ACC112 (cell line): ENCODE measurements around the gene NUCB1.
"Not testable (repeated sequence)": the region's sequence is repeated elsewhere in the genome, so short reads cannot be mapped to it uniquely, and the experiment has no call there.

Experiments
- H2AFZ ChIP-seq: fragments of 200-600 bp; sonication (generic); one replicate; pipeline ENCODE4 v1.6.0; 2017; ENCODE audit warnings: antibody characterized with exemption, low read length; ENCODE audit not compliant: unreplicated experiment
- H3K27ac ChIP-seq: fragments of 200-600 bp; sonication (generic); 2 replicates; pipeline ENCODE4 v1.5.1; 2014; ENCODE audit warnings: low read depth, mild to moderate bottlenecking, antibody characterized with exemption, low read length, moderate library complexity
- H3K27me3 ChIP-seq: fragments of 200-600 bp; sonication (generic); 2 replicates; pipeline ENCODE4 v1.6.1; 2014; ENCODE audit warnings: mild to moderate bottlenecking, antibody characterized with exemption, low read length, moderate library complexity, mixed read lengths; ENCODE audit not compliant: insufficient read depth
- H3K36me3 ChIP-seq: fragments of 200-600 bp; sonication (generic); 2 replicates; pipeline ENCODE4 v1.6.1; 2016; ENCODE audit warnings: mild to moderate bottlenecking, antibody characterized with exemption, low read length, moderate library complexity, mixed read lengths; ENCODE audit not compliant: insufficient read depth
- H3K4me1 ChIP-seq: fragments of 200-600 bp; sonication (generic); one replicate; pipeline ENCODE4 v1.6.1; 2016; ENCODE audit warnings: low read length, mixed read lengths; ENCODE audit not compliant: insufficient read depth, unreplicated experiment, control insufficient read depth
- H3K4me3 ChIP-seq: fragments of 200-600 bp; sonication (generic); 2 replicates; pipeline ENCODE4 v1.5.1; 2014; ENCODE audit warnings: mild to moderate bottlenecking, low read depth, low read length
- H3K79me2 ChIP-seq: fragments of 200-600 bp; sonication (generic); one replicate; pipeline ENCODE4 v1.6.0; 2016; ENCODE audit warnings: low read length; ENCODE audit not compliant: control insufficient read depth, unreplicated experiment, insufficient read depth

The NUCB1 gene

DNA sequence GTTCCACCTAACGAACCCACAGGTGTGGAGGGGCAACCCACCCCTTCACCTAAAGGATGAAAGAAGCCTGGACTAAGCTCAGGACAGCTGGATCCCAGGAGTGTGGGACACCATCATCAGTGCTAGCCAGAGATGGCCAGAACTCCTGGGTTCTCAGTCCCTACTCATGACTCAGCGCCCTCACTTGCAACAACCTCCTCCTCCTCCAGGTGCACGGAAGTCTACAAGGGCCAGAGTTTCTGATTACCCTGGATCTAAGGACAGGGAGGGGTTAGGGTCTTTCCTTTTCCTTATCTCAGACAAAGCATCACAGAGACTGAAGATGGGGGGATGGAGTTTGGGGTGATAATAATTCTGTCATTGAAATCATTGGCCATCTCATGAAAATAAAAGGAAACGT is 9.6 kb upstream of the NUCB1 start:
- H3K27ac ChIP-seq: no peak overlapping the region
- no peak overlapping the region for H2AFZ ChIP-seq
- no peaks in the 10 kb centered on the region for H3K4me1 ChIP-seq
- no peak overlapping the region for H3K4me3 ChIP-seq
- H3K79me2 ChIP-seq: no peaks in the 10 kb centered on the region
- H3K36me3 ChIP-seq: no peaks in the 10 kb centered on the region
- H3K27me3 ChIP-seq: no peaks in the 10 kb centered on the region

DNA sequence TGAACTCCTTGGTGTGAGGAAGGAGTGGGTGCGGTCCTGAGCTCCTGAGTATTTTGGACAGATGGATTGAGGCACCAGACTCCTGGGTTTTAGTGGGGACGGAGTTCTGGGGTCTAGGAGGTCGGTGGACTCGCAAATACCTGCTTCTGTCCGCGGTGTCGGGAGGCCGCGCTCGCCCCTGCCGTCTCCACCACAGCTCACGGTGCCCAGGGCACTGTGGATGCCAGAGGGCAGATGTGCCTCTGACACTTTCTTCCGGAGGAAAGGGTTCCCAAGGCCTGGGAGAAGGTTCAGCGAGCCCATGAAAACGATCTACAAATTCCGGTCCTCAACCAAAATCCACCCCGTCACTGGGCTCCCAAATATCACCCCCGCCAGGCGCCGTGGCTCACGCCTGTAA is 4.9 kb upstream of the NUCB1 start:
- Histone ChIP-seq H2AFZ (no peak overlapping the region), H3K79me2 (peaks cover under 1% of the 10 kb centered on the region), H3K4me1 (no peaks in the 10 kb centered on the region), H3K27me3 (no peaks in the 10 kb centered on the region), H3K36me3 (no peaks in the 10 kb centered on the region), H3K27ac (no peak overlapping the region), H3K4me3 (no peak overlapping the region)

GRCh38 chr19:48896191-48896720 is 3.9 kb upstream of the NUCB1 start:
- Histone ChIP-seq H3K27me3 (no peaks in the 10 kb centered on the region), H2AFZ (no peak overlapping the region), H3K27ac (no peak overlapping the region), H3K4me1 (no peaks in the 10 kb centered on the region), H3K79me2 (peaks cover 9% of the 10 kb centered on the region), H3K4me3 (no peak overlapping the region), H3K36me3 (no peaks in the 10 kb centered on the region)

DNA sequence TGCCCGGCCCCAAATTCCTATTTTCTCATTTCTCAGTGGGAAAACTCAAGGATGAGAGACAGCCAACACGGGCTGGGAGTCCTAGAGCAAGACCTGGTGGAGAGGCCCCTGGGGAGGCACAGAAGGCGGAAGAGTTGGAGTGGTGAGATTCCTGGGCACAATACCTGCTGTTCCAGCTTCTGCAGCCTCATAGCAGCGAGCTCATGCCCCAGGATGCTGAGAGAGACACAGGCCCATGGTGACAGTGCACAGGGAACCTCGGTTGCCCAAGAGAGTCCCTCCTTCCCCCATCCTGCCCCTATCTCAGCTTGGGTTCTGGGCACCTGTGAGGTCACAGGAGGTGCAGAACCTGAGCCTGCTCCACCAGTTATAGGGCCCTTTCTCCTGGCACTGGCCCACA is 2.9 kb upstream of the NUCB1 start:
- Histone ChIP-seq H3K36me3 (no peaks in the 10 kb centered on the region), H3K27ac (no peak overlapping the region), H3K4me3 (no peak overlapping the region), H3K4me1 (no peaks in the 10 kb centered on the region), H3K27me3 (no peaks in the 10 kb centered on the region), H2AFZ (no peak overlapping the region), H3K79me2 (peaks cover 12% of the 10 kb centered on the region)

GRCh38 chr19:48899386-48899749 is 744 bp upstream of the NUCB1 start:
- not testable (repeated sequence) for H2AFZ ChIP-seq, H3K36me3 ChIP-seq, H3K27me3 ChIP-seq, H3K4me1 ChIP-seq, H3K27ac ChIP-seq, H3K4me3 ChIP-seq
- peaks cover 15% of the 10 kb centered on the region for H3K79me2 ChIP-seq

DNA sequence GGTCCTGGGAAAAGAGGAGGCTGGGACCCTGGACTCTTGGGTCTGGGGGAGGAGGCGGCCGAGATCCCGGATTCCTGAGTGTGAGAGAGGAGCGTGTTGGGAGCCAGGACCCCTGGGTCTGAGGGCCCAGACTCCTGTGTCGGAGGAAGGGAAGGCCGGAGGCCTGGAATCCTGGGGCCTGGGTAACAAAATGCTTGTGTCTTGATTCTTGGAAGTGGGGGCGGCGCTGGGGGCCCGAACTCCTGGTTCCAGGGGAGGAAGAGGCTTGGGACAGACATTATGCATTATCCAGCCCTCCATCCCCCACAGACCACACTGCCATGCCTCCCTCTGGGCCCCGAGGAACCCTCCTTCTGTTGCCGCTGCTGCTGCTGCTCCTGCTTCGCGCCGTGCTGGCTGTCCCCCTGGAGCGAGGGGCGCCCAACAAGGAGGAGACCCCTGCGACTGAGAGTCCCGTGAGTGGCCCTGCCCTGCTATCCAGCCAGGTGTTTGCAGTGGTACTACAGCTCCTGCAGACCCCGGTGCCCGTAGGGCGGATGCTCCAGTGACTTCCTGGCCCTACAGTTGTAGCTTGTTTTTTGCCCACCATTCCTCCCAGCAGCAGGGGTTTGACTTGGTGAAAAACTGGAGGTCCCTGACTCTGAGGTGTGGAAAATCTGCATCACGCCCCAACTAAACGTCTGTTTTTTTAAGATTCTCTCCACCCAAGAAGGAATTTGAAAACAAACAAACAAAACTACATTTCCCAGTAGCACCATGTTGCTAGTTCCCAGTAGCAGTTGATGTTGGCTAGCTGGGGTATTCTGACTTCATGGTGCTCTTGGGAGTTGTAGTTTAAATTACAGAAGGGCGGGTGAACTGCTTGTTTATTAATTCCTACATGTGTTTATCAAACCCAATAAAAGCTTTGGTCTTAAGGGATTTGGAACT is 630 bp downstream of the NUCB1 start:
- H3K4me1 ChIP-seq: no peaks in the 10 kb centered on the region
- H3K4me3 ChIP-seq: peak overlapping the region; percentile 88
- H3K79me2 ChIP-seq: peaks cover 15% of the 10 kb centered on the region
- H3K36me3 ChIP-seq: peaks cover 3% of the 10 kb centered on the region; the same call in 1 of the 2 replicates
- H3K27ac ChIP-seq: peak overlapping the region; percentile 79
- H3K27me3 ChIP-seq: no peaks in the 10 kb centered on the region
- peak overlapping the region; percentile 74 for H2AFZ ChIP-seq

- not testable (repeated sequence) for H3K4me3 ChIP-seq, H3K4me1 ChIP-seq, H2AFZ ChIP-seq, H3K27ac ChIP-seq, H3K36me3 ChIP-seq, H3K27me3 ChIP-seq
- peaks cover 15% of the 10 kb centered on the region for H3K79me2 ChIP-seq
These were observed 2.2 kb downstream of the NUCB1 start for GRCh38 chr19:48902291-48902690.

DNA sequence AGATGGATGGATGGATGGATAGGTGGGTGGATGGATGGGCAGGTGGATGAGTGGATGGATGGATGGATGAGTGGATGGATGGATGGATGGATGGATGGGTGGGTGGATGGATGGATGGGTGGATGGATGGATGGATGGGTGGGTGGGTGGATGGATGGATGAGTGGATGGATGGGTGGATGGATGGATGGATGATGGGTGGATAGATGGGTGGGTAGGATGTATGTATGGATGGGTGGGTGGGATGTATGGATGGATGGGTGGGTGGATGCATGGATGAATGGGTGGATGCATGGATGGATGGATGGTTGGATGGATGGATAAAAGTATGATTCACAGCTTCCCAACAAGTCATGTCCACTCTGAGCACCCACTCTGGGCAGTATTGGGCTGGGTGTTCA is 3.7 kb downstream of the NUCB1 start:
- H3K4me1 ChIP-seq, H3K27ac ChIP-seq, H3K27me3 ChIP-seq, H2AFZ ChIP-seq, H3K36me3 ChIP-seq, H3K4me3 ChIP-seq: not testable (repeated sequence)
- peaks cover 15% of the 10 kb centered on the region for H3K79me2 ChIP-seq

DNA sequence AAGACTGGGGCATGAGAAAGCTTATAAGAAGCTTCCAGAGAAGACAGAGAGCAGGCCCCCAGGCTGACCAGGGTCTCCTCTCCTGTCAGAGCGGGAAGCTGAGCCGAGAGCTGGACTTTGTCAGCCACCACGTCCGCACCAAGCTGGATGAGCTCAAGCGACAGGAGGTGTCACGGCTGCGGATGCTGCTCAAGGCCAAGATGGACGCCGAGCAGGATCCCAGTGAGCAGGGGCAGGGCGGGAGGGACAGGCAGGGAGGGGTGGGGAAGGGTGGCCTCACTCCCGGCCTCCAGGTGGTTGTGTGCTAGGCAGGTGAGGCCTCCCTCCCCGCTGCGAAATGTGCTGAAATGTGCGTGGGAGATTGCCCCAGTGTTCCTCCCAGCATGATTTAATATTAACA is 5.6 kb downstream of the NUCB1 start:
- Histone ChIP-seq H2AFZ (no peak overlapping the region), H3K79me2 (peaks cover 10% of the 10 kb centered on the region)

DNA sequence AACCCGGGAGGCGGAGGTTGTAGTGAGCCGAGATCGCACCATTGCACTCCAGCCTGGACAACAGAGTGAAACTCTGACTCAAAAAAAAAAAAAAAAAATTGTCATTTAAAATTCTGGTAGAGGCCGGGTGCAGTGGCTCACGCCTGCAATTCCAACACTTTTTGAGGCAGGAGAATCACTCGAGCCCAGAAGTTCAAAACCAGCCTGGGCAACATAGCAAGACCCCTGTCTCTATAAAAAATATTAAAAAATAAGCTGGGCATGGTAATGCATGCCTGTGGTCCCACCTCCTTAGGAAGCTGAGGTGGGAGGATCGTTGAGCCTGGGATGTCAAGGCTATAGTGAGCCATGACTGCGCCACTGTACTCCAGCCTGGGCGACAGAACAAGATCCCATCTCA is 6.2 kb downstream of the NUCB1 start:
- H3K4me3 ChIP-seq: no peak overlapping the region
- H3K36me3 ChIP-seq: peaks cover 8% of the 10 kb centered on the region; the same call in 1 of the 2 replicates
- H3K79me2 ChIP-seq: peaks cover 7% of the 10 kb centered on the region
- H2AFZ ChIP-seq: no peak overlapping the region
- no peak overlapping the region for H3K27ac ChIP-seq
- H3K4me1 ChIP-seq: no peaks in the 10 kb centered on the region
- H3K27me3 ChIP-seq: no peaks in the 10 kb centered on the region

More for the DNA sequence above, 5.6 kb downstream of the NUCB1 start:
- H3K27ac ChIP-seq: no peak overlapping the region
- peaks cover 4% of the 10 kb centered on the region; the same call in 1 of the 2 replicates for H3K36me3 ChIP-seq
- no peaks in the 10 kb centered on the region for H3K27me3 ChIP-seq
- H3K4me1 ChIP-seq: no peaks in the 10 kb centered on the region
- no peak overlapping the region for H3K4me3 ChIP-seq

DNA sequence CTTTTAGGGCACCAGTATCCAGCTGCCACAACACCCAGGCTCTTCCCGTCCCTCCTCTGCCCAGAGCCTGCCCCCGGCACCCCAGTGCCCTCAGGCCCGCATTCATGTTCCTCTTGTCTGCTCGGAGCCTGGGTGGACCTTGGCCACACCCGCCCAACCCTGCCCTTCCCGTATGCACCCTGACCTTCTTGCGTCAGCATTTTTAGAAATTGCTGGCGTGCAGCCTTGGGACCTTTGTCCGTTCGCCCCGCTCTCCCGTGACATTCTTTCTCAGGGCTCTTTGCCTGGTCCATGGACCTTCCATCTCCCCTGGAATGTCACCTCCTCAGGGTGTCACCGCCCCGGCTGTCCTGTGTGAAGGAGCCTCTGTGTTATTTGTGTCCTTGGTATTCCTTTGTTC is 7.6 kb downstream of the NUCB1 start:
- H3K36me3 ChIP-seq: peaks cover 8% of the 10 kb centered on the region; the same call in 1 of the 2 replicates

More for the DNA sequence above, 7.6 kb downstream of the NUCB1 start:
- no peaks in the 10 kb centered on the region for H3K79me2 ChIP-seq
- H3K27ac ChIP-seq: no peak overlapping the region
- no peak overlapping the region for H3K4me3 ChIP-seq
- no peaks in the 10 kb centered on the region for H3K4me1 ChIP-seq
- no peaks in the 10 kb centered on the region for H3K27me3 ChIP-seq
- H2AFZ ChIP-seq: no peak overlapping the region
